ENCODE results near the gene MACROD2.

GRCh38 chr20:14724036-14724435, 728.7 kb downstream of the MACROD2 start:
- TF ChIP-seq EZH2phosphoT487 (IDR thresholded peaks at IDR 0.05; ENCODE audit: borderline replicate concordance) (no peak), EZH2 (IDR thresholded peaks at IDR 0.05) (no peak), CTCF (IDR thresholded peaks at IDR 0.05 in 2 of 3, conservative IDR thresholded peaks at IDR 0.05 in 1 of 3; ENCODE audit: borderline replicate concordance in 1 of 3, insufficient read depth in 1 of 3, low read depth in 2 of 3, low read length in 2 of 3) (no peak)

Measured in HCT116 (cell line).